H1 (cell line): ENCODE results near the gene NPTX1. TPM values are rescaled to one million over a fixed set of nuclear protein-coding genes. Genes with fewer than 3 reads are reported as not detected.

ENCODE experiments used
- CTCF ChIA-PET: fragments of 300-600 bp; sonication (Branson Sonifier 250); formaldehyde crosslinking; loops from one replicate; lab custom pipeline; 2021; ENCODE audit not compliant: partially characterized antibody; lab: Charles Lee
- POLR2A ChIA-PET: fragments of 300-600 bp; sonication (Branson Sonifier 250); formaldehyde crosslinking; loops from one replicate; lab custom pipeline; 2021; ENCODE audit warnings: inconsistent platforms; ENCODE audit not compliant: partially characterized antibody; lab: Charles Lee
- DNase-seq, 2 experiments: peaks; one replicate each; pipeline versions ENCODE4 v3.0.0 to v3.0.0-alpha.2; 2010 to 2022; ENCODE audit warnings: low spot score in 2 of 2, low read depth in 1 of 2, mixed read lengths in 1 of 2
- FAIRE-seq: peaks from 2 replicates; lab custom pipeline; 2011; peaks lifted over from hg19 to GRCh38; lab: Jason Lieb, UNC
- H2AFZ ChIP-seq: 2 replicates; pipeline ENCODE4 v1.8.1; 2012; ENCODE audit warnings: low read length, inconsistent platforms
- H2AK5ac ChIP-seq: 2 replicates; pipeline ENCODE4 v1.6.1; 2013; ENCODE audit warnings: low read depth, low read length
- H2BK120ac ChIP-seq: replicated peaks from 2 replicates; pipeline ENCODE3; 2013; ENCODE audit warnings: low read depth, low read length, inconsistent platforms
- H2BK12ac ChIP-seq: 2 replicates; pipeline ENCODE4 v1.6.1; 2013; ENCODE audit warnings: low read depth, low read length
- H2BK15ac ChIP-seq: 2 replicates; pipeline ENCODE4 v1.6.1; 2013; ENCODE audit warnings: low read length
- H2BK20ac ChIP-seq: 2 replicates; pipeline ENCODE4 v1.6.1; 2013; ENCODE audit warnings: low read length
- H2BK5ac ChIP-seq: 2 replicates; pipeline ENCODE4 v1.6.1; 2013; ENCODE audit warnings: low read depth, low read length
- H3K14ac ChIP-seq: 2 replicates; pipeline ENCODE4 v1.6.1; 2013; ENCODE audit warnings: inconsistent platforms; ENCODE audit not compliant: insufficient read length
- H3K18ac ChIP-seq: 2 replicates; pipeline ENCODE4 v1.6.1; 2013; ENCODE audit warnings: low read length; ENCODE audit errors: extremely low read depth
- H3K23ac ChIP-seq: 2 replicates; pipeline ENCODE4 v1.6.1; 2013; ENCODE audit warnings: inconsistent platforms; ENCODE audit not compliant: insufficient read length
- H3K23me2 ChIP-seq: 2 replicates; pipeline ENCODE4 v1.6.1; 2013; ENCODE audit warnings: low read depth, low read length
- H3K27ac ChIP-seq: 2 replicates; pipeline ENCODE4 v1.6.1; 2011; ENCODE audit warnings: low read depth, low read length, inconsistent platforms
- H3K27me3 ChIP-seq, 4 experiments: replicated peaks in 1 of 4; 1 replicate in 1 of 4; 2 replicates in 3 of 4; pipeline versions ENCODE4 v1.6.1 to v1.8.1; 2011 to 2013; ENCODE audit warnings: low read length in 3 of 4, mild to moderate bottlenecking in 3 of 4, inconsistent platforms in 2 of 4, mixed read lengths in 2 of 4, moderate library complexity in 1 of 4; ENCODE audit not compliant: control insufficient read depth in 3 of 4, insufficient read depth in 3 of 4; ENCODE audit errors: extremely low read depth in 1 of 4
- H3K36me3 ChIP-seq, 4 experiments: 2 replicates each; pipeline versions ENCODE4 v1.6.1 to v1.8.1; 2011 to 2013; ENCODE audit warnings: mild to moderate bottlenecking in 4 of 4, low read length in 3 of 4, moderate library complexity in 2 of 4, control low read depth in 1 of 4, inconsistent platforms in 1 of 4; ENCODE audit not compliant: insufficient read depth in 4 of 4, control insufficient read depth in 2 of 4
- H3K4ac ChIP-seq: replicated peaks from 2 replicates; pipeline ENCODE3; 2013; ENCODE audit warnings: low read length, low read depth, mixed read lengths, inconsistent platforms; ENCODE audit not compliant: insufficient read length
- H3K4me1 ChIP-seq, 4 experiments: replicated peaks in 1 of 4; 1 replicate in 1 of 4; 2 replicates in 3 of 4; pipeline versions ENCODE4 v1.6.1 to v1.8.1; 2011 to 2013; ENCODE audit warnings: low read length in 3 of 4, inconsistent platforms in 2 of 4, mixed read lengths in 1 of 4; ENCODE audit not compliant: insufficient read depth in 4 of 4, control insufficient read depth in 3 of 4
- H3K4me2 ChIP-seq, 2 experiments: 2 replicates each; pipeline versions ENCODE4 v1.6.1 to v1.8.1; 2011 to 2013; ENCODE audit warnings: low read depth in 2 of 2, low read length in 2 of 2, control low read depth in 1 of 2, inconsistent platforms in 1 of 2, mild to moderate bottlenecking in 1 of 2; ENCODE audit not compliant: insufficient read depth in 1 of 2
- H3K4me3 ChIP-seq, 4 experiments: fragments of 200-600, 300-600 bp in 1 of 4; sonication (generic), shearing (Covaris generic), sonication (Bioruptor Twin) in 1 of 4; 2 replicates each; pipeline versions ENCODE4 v1.5.1 to v1.8.1; 2011 to 2016; ENCODE audit warnings: low read length in 4 of 4, low read depth in 3 of 4, control low read depth in 2 of 4, inconsistent platforms in 2 of 4, mild to moderate bottlenecking in 2 of 4, mixed read lengths in 1 of 4, moderate library complexity in 1 of 4; ENCODE audit not compliant: insufficient read depth in 2 of 4; ENCODE audit errors: extremely low read depth in 1 of 4
- H3K56ac ChIP-seq: replicated peaks from 2 replicates; pipeline ENCODE3; 2013; ENCODE audit warnings: low read depth, mild to moderate bottlenecking, mixed read lengths, low read length, inconsistent platforms; ENCODE audit not compliant: insufficient read length
- H3K79me1 ChIP-seq: 2 replicates; pipeline ENCODE4 v1.6.1; 2013; ENCODE audit warnings: low read depth, low read length, control low read depth
- H3K79me2 ChIP-seq, 2 experiments: 2 replicates each; pipeline versions ENCODE4 v1.6.1 to v1.8.1; 2012 to 2013; ENCODE audit warnings: low read length in 2 of 2, mild to moderate bottlenecking in 2 of 2, inconsistent platforms in 1 of 2; ENCODE audit not compliant: insufficient read depth in 2 of 2, control insufficient read depth in 1 of 2
- H3K9ac ChIP-seq, 4 experiments: replicated peaks in 1 of 4; 1 replicate in 1 of 4; 2 replicates in 3 of 4; pipeline versions ENCODE4 v1.6.1 to v1.8.1; 2011 to 2013; ENCODE audit warnings: low read depth in 3 of 4, low read length in 3 of 4, control low read depth in 2 of 4, mild to moderate bottlenecking in 2 of 4, moderate library complexity in 2 of 4, inconsistent platforms in 1 of 4; ENCODE audit errors: extremely low read depth in 1 of 4
- H3K9me3 ChIP-seq, 2 experiments: 2 replicates each; pipeline versions ENCODE4 v1.6.1 to v1.8.1; 2012 to 2013; ENCODE audit warnings: mild to moderate bottlenecking in 2 of 2, moderate library complexity in 2 of 2, control low read depth in 1 of 2, inconsistent platforms in 1 of 2, low read depth in 1 of 2, low read length in 1 of 2, mixed read lengths in 1 of 2; ENCODE audit not compliant: insufficient read depth in 2 of 2
- H4K20me1 ChIP-seq, 2 experiments: replicated peaks in 1 of 2; 2 replicates each; pipeline versions ENCODE3 to v1.8.1; 2011 to 2013; ENCODE audit warnings: inconsistent platforms in 2 of 2, low read length in 2 of 2, mild to moderate bottlenecking in 1 of 2; ENCODE audit not compliant: insufficient read depth in 2 of 2, control insufficient read depth in 1 of 2
- H4K5ac ChIP-seq: 2 replicates; pipeline ENCODE4 v1.6.1; 2013; ENCODE audit warnings: low read length, low read depth, mixed read lengths, inconsistent platforms; ENCODE audit not compliant: insufficient read length
- H4K8ac ChIP-seq: 2 replicates; pipeline ENCODE4 v1.8.0; 2013; ENCODE audit warnings: mild to moderate bottlenecking, moderate library complexity, low read length, inconsistent platforms; ENCODE audit not compliant: insufficient read depth; ENCODE audit errors: extremely low read depth
- H4K91ac ChIP-seq: replicated peaks from 2 replicates; pipeline ENCODE3; 2013; ENCODE audit warnings: low read length, mixed read lengths, inconsistent platforms; ENCODE audit not compliant: insufficient read length
- ASH2L ChIP-seq: fragments of 200-600, 300-600 bp; sonication (generic); IDR thresholded peaks from one replicate; pipeline ENCODE4 v1.7.1; 2017; ENCODE audit warnings: low read length
- CEBPB ChIP-seq: IDR thresholded peaks from 2 replicates; pipeline ENCODE4 v1.6.1; 2012; ENCODE audit warnings: low read depth, low read length
- CHD1 ChIP-seq: IDR thresholded peaks from 2 replicates; pipeline ENCODE4 v1.6.1; 2012; ENCODE audit warnings: low read depth, low read length, improper control_type of control experiment
- CHD2 ChIP-seq: IDR thresholded peaks from 2 replicates; pipeline ENCODE4 v1.6.1; 2012; ENCODE audit warnings: low read length, improper control_type of control experiment
- JUND ChIP-seq: IDR thresholded peaks from 2 replicates; pipeline ENCODE4 v1.6.1; 2011; ENCODE audit warnings: mild to moderate bottlenecking, improper control_type of control experiment, low read length
- PHF8 ChIP-seq: fragments of 200-600 bp; sonication (generic); conservative IDR thresholded peaks from 2 replicates; pipeline ENCODE4 v1.7.1; 2012; ENCODE audit warnings: low read depth, mild to moderate bottlenecking, inconsistent platforms, low read length, moderate library complexity
- POU5F1 ChIP-seq: IDR thresholded peaks from 2 replicates; pipeline ENCODE4 v1.6.1; 2011; ENCODE audit warnings: low read depth, mild to moderate bottlenecking, low read length, moderate library complexity
- RAD21 ChIP-seq, 2 experiments: IDR thresholded peaks in 1 of 2; conservative IDR thresholded peaks in 1 of 2; 2 replicates each; pipeline ENCODE4 v1.6.1; 2011; ENCODE audit warnings: low read depth in 2 of 2, low read length in 2 of 2, improper control_type of control experiment in 1 of 2, inconsistent platforms in 1 of 2, mild to moderate bottlenecking in 1 of 2, moderate library complexity in 1 of 2
- RBBP5 ChIP-seq: IDR thresholded peaks from 2 replicates; pipeline ENCODE4 v1.7.1; 2012; ENCODE audit warnings: low read depth, mild to moderate bottlenecking, inconsistent platforms, low read length, moderate library complexity, borderline replicate concordance
- SIRT6 ChIP-seq: IDR thresholded peaks from one replicate; pipeline ENCODE4 v1.7.1; 2012; ENCODE audit warnings: low read length, inconsistent platforms
- WGBS, 2 experiments: shearing (Covaris generic) in 1 of 2; methylation state at CpG; one replicate each; pipeline versions ENCODE4 v1.1.6 to v1.1.7; 2013 to 2015; ENCODE audit warnings: low lambda C conversion rate in 2 of 2, mixed read lengths in 2 of 2, inconsistent platforms in 1 of 2, low coverage in 1 of 2, missing lambda C conversion rate in 1 of 2; ENCODE audit not compliant: insufficient replicate concordance in 2 of 2, insufficient coverage in 1 of 2, insufficient read length in 1 of 2; ENCODE audit errors: extremely low coverage in 1 of 2, missing lambda C conversion rate in 1 of 2; 5-methylcytosine and 5-hydroxymethylcytosine counted together
- polyA plus RNA-seq, 7 experiments: library from polyadenylated mRNA; depleted of rRNA in 3 of 7; stranded (reverse) in 5 of 7; unstranded in 2 of 7; fragments of >200 nt in 5 of 7; fragments of 200-250 nt in 2 of 7; gene quantifications; 1 replicate in 5 of 7; 2 replicates in 1 of 7; 4 replicates in 1 of 7; pipeline versions ENCODE4 v1.2.1 to v1.2.3, GENCODE V29; 2011 to 2013; ENCODE audit warnings: missing spikeins in 2 of 7, mixed read lengths in 2 of 7
- total RNA-seq: library from RNA; stranded (reverse); fragmentation: NEBNext Ultra II Directional; extraction: Animal tissue kit (Norgen Biotek cat#: 25700); gene quantifications from 2 replicates; pipeline ENCODE4 v1.2.1, GENCODE V29; 2021

The NPTX1 gene
- total and polyA plus RNA-seq, 2 of the 8 experiments (the other 6 are each of a cell fraction or from before 2014, with no cell fraction given) = 12.0 to 17.9 TPM

DNA sequence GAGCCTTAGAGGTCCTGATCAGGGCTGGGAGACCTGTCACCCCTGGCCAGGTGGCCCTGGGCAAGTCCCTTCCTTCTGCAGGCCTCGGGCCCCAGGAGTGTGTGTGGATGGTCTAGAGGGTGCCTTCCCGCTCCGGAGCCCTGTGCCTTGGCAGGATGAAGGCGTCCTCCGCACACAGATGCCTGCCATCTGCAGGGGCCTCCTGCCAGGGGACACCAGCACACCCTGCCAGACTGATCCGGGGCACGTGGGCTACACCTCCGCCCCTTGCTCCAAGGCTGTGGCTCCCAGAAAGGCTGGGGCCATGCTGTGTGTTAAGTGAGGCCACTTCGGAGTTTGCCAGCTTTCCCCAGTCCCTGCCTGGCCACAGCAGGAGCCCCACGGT, 30.7 kb downstream of the NPTX1 start:
- H2BK20ac ChIP-seq = no peak overlapping the region
- no peak overlapping the region for H3K9ac ChIP-seq
- H3K27ac ChIP-seq = no peak overlapping the region
- peaks cover 3 to 11% (median 8%) of the 10 kb centered on the region in 4 experiments; a peak in 6 of 7 replicates for H3K4me1 ChIP-seq
- no peaks in the 10 kb centered on the region for H3K23me2 ChIP-seq
- no peaks in the 10 kb centered on the region for H3K36me3 ChIP-seq
- H4K91ac ChIP-seq = no peak overlapping the region
- WGBS, 2 experiments = 81% methylated on average over 10 of the region's 10 CpGs; no CpG with 5 or more reads in 1 of the 2 experiments
- no peak overlapping the region for H2AK5ac ChIP-seq
- no peak overlapping the region for H3K56ac ChIP-seq
- peaks cover 0 to 7% (median 0%) of the 10 kb centered on the region in 4 experiments; a peak in 3 of 7 replicates for H3K27me3 ChIP-seq
- no peak overlapping the region for H2BK12ac ChIP-seq
- H2BK5ac ChIP-seq = no peak overlapping the region
- no peak for DNase-seq
- no peak for FAIRE-seq
- H3K9me3 ChIP-seq = no peaks in the 10 kb centered on the region
- H2BK120ac ChIP-seq = no peak overlapping the region
- no peaks in the 10 kb centered on the region for H3K79me1 ChIP-seq
- H3K18ac ChIP-seq = no peak overlapping the region
- ChIA-PET POLR2A (interaction anchor here (0.9 to 5.8 kb wide), 4 partner anchors 8 to 48 kb away, joined by 3 to 35 read pairs (median 4); no protein-coding TSS in a partner anchor), CTCF (interaction anchor here (1.3 kb wide), 1 partner anchor 184 kb away, joined by 3 read pairs; no protein-coding TSS in a partner anchor)
- H3K4me2 ChIP-seq = no peak overlapping the region
- H3K14ac ChIP-seq = no peak overlapping the region
- H3K4me3 ChIP-seq = no peak overlapping the region
- H3K79me2 ChIP-seq = no peaks in the 10 kb centered on the region
- no peak overlapping the region for H3K4ac ChIP-seq
- no peak overlapping the region for H3K23ac ChIP-seq
- no peak overlapping the region for H2BK15ac ChIP-seq
- no peak overlapping the region for H2AFZ ChIP-seq
- TF ChIP-seq CEBPB (no peak), CHD1 (no peak), SIRT6 (no peak), PHF8 (no peak), JUND (no peak), ASH2L (no peak), POU5F1 (no peak), CHD2 (no peak), RBBP5 (no peak), RAD21 (IDR thresholded peaks at IDR 0.05 in 1 of 2, conservative IDR thresholded peaks at IDR 0.05 in 1 of 2; ENCODE audit: low read depth in 2 of 2, low read length in 2 of 2) (no peak)
- TF ChIP-seq, all 59 proteins: peak for 0
- Histone ChIP-seq H4K5ac (no peak overlapping the region), H4K8ac (no peak overlapping the region), H4K20me1 (no peaks in the 10 kb centered on the region)
